Neuronal stem cell (in vitro differentiated cells): ENCODE results near the gene KPNA5.

Source experiments
- DNase-seq: peaks from one replicate; pipeline ENCODE4 v3.0.0-alpha.2; 2013; ENCODE audit warnings: low spot score
- H2AFZ ChIP-seq: one replicate; pipeline ENCODE4 v1.6.1; 2013; ENCODE audit warnings: mild to moderate bottlenecking, low read length, inconsistent platforms
- H2AK5ac ChIP-seq: 2 replicates; pipeline ENCODE4 v1.6.1; 2013; ENCODE audit warnings: low read depth, mild to moderate bottlenecking, inconsistent platforms, low read length, moderate library complexity, mixed read lengths
- H2BK120ac ChIP-seq: 2 replicates; pipeline ENCODE4 v1.6.1; 2013; ENCODE audit warnings: low read depth, mild to moderate bottlenecking, inconsistent platforms, low read length, moderate library complexity, mixed read lengths
- H2BK12ac ChIP-seq: one replicate; pipeline ENCODE4 v1.6.1; 2013; ENCODE audit warnings: low read length, inconsistent platforms
- H2BK15ac ChIP-seq: 2 replicates; pipeline ENCODE4 v1.6.1; 2013; ENCODE audit warnings: mild to moderate bottlenecking, low read length, inconsistent platforms, mixed read lengths
- H2BK5ac ChIP-seq: one replicate; pipeline ENCODE4 v1.6.1; 2013; ENCODE audit warnings: inconsistent platforms, mild to moderate bottlenecking, low read length, moderate library complexity
- H3K14ac ChIP-seq: one replicate; pipeline ENCODE4 v1.6.1; 2013; ENCODE audit warnings: low read length, inconsistent platforms
- H3K18ac ChIP-seq: 2 replicates; pipeline ENCODE4 v1.6.1; 2013; ENCODE audit warnings: low read length, inconsistent platforms
- H3K23ac ChIP-seq: 2 replicates; pipeline ENCODE4 v1.6.1; 2013; ENCODE audit warnings: low read depth, mild to moderate bottlenecking, mixed read lengths, low read length, inconsistent platforms; ENCODE audit not compliant: poor library complexity
- H3K27ac ChIP-seq: replicated peaks from 3 replicates; pipeline ENCODE4 v1.5.1; 2013; ENCODE audit warnings: low read length, inconsistent platforms
- H3K27me3 ChIP-seq, 3 experiments: 2 replicates each; pipeline ENCODE4 v1.6.1; 2013; ENCODE audit warnings: low read length in 3 of 3, mild to moderate bottlenecking in 2 of 3, inconsistent platforms in 1 of 3, low read depth in 1 of 3, mixed read lengths in 1 of 3, moderate library complexity in 1 of 3; ENCODE audit not compliant: control insufficient read depth in 3 of 3, insufficient read depth in 3 of 3
- H3K36me3 ChIP-seq, 2 donors: replicated peaks in 1 of 2; 2 replicates each; pipeline ENCODE4 v1.6.1; 2013; ENCODE audit warnings: low read length in 2 of 2; ENCODE audit not compliant: control insufficient read depth in 2 of 2, insufficient read depth in 2 of 2
- H3K4ac ChIP-seq: 2 replicates; pipeline ENCODE4 v1.6.1; 2013; ENCODE audit warnings: inconsistent platforms, mild to moderate bottlenecking, low read length, moderate library complexity
- H3K4me1 ChIP-seq, 2 donors: 1 replicate in 1 of 2; 2 replicates in 1 of 2; pipeline ENCODE4 v1.6.1; 2013; ENCODE audit warnings: low read length in 2 of 2, low read depth in 1 of 2; ENCODE audit not compliant: control insufficient read depth in 2 of 2, insufficient read depth in 1 of 2
- H3K4me2 ChIP-seq: one replicate; pipeline ENCODE4 v1.6.1; 2013; ENCODE audit warnings: mild to moderate bottlenecking, low read length, inconsistent platforms; ENCODE audit not compliant: insufficient read depth, poor library complexity, severe bottlenecking
- H3K4me3 ChIP-seq, 2 donors: 2 replicates each; pipeline ENCODE4 v1.5.1; 2013; ENCODE audit warnings: low read length in 2 of 2, mild to moderate bottlenecking in 2 of 2, inconsistent platforms in 1 of 2, moderate library complexity in 1 of 2
- H3K79me1 ChIP-seq: one replicate; pipeline ENCODE4 v1.6.1; 2013; ENCODE audit warnings: low read depth, mild to moderate bottlenecking, inconsistent platforms, low read length, moderate library complexity
- H3K9ac ChIP-seq: one replicate; pipeline ENCODE4 v1.6.1; 2013; ENCODE audit warnings: mild to moderate bottlenecking, low read depth, low read length, inconsistent platforms; ENCODE audit not compliant: poor library complexity
- H3K9me3 ChIP-seq, 2 donors: replicated peaks in 1 of 2; 2 replicates each; pipeline versions ENCODE3 to v1.6.1; 2013; ENCODE audit warnings: low read length in 2 of 2, mild to moderate bottlenecking in 2 of 2, inconsistent platforms in 1 of 2, low read depth in 1 of 2, mixed read lengths in 1 of 2, moderate library complexity in 1 of 2; ENCODE audit not compliant: control insufficient read depth in 2 of 2, insufficient read depth in 1 of 2
- H4K8ac ChIP-seq: one replicate; pipeline ENCODE4 v1.6.1; 2013; ENCODE audit warnings: low read depth, mild to moderate bottlenecking, inconsistent platforms, low read length, moderate library complexity
- H4K91ac ChIP-seq: one replicate; pipeline ENCODE4 v1.6.1; 2013; ENCODE audit warnings: low read length, low read depth, mild to moderate bottlenecking, inconsistent platforms; ENCODE audit not compliant: poor library complexity
- WGBS, 2 donors: extraction: QIAGEN DNeasy Blood & Tissue Kit; methylation state at CpG; one replicate each; pipeline ENCODE4 v1.1.7; 2013; ENCODE audit warnings: missing lambda C conversion rate in 2 of 2, mixed read lengths in 1 of 2; ENCODE audit not compliant: insufficient read length in 2 of 2, insufficient replicate concordance in 1 of 2; ENCODE audit errors: extremely low coverage in 2 of 2; 5-methylcytosine and 5-hydroxymethylcytosine counted together

The KPNA5 gene

DNA sequence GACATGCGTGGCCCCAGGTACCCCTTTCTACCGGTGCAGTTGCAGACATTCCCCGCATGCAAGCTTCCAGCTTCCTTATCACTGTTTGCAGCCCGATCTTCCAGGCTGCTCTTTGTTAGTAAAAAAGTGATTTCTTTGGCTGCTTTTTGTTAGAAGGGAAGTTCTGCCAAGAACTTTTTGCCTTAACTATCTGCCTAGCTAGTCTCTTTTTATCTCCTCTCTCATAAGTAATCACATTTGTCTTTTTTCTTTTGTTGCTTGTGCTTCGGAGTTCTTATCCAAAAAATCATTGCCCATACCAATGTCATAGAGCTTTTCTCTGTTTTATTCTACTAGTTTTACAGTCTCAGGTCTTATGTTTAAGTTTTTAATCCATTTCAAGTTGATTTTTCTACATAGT lies 64.2 kb downstream of the KPNA5 start:
- Histone ChIP-seq H3K14ac (no peak overlapping the region), H3K4ac (no peak overlapping the region), H2BK5ac (no peak overlapping the region), H3K27ac (no peak overlapping the region), H2BK15ac (no peak overlapping the region), H3K4me1 (no peaks in the 10 kb centered on the region), H3K9me3 (no peaks in the 10 kb centered on the region), H2AFZ (no peak overlapping the region), H3K27me3 (no peaks in the 10 kb centered on the region), H3K18ac (no peak overlapping the region), H4K91ac (no peak overlapping the region), H2BK120ac (no peak overlapping the region), H3K79me1 (no peaks in the 10 kb centered on the region), H2AK5ac (no peak overlapping the region), H3K36me3 (no peaks in the 10 kb centered on the region), H3K9ac (no peak overlapping the region), H3K4me2 (no peak overlapping the region), H3K4me3 (no peak overlapping the region), H2BK12ac (no peak overlapping the region), H3K23ac (no peak overlapping the region), H4K8ac (no peak overlapping the region)
- DNase-seq = no peak
- WGBS, 2 donors = no CpG with 5 or more reads among the region's 5 CpGs

- Histone ChIP-seq H2BK5ac (no peak overlapping the region), H3K23ac (no peak overlapping the region), H3K4me1 (peaks cover 0 to 1% of the 10 kb centered on the region in 2 donors), H3K79me1 (no peaks in the 10 kb centered on the region), H3K14ac (no peak overlapping the region), H2BK120ac (no peak overlapping the region), H3K4ac (no peak overlapping the region), H3K36me3 (no peaks in the 10 kb centered on the region), H2BK12ac (no peak overlapping the region), H3K27ac (no peak overlapping the region), H3K18ac (no peak overlapping the region), H2BK15ac (no peak overlapping the region), H2AFZ (no peak overlapping the region), H2AK5ac (no peak overlapping the region), H3K9me3 (no peaks in the 10 kb centered on the region), H3K9ac (no peak overlapping the region), H3K4me3 (no peak overlapping the region), H3K27me3 (peaks cover 7 to 59% (median 25%) of the 10 kb centered on the region in 3 experiments), H4K8ac (no peak overlapping the region), H3K4me2 (no peak overlapping the region), H4K91ac (no peak overlapping the region)
- WGBS, 2 donors = no CpG with 5 or more reads among the region's 4 CpGs
- no peak for DNase-seq
Measured at GRCh38 chr6:116761779-116762178, 80.8 kb downstream of the KPNA5 start.

GRCh38 chr6:116762235-116762634 lies 81.2 kb downstream of the KPNA5 start:
- H3K4ac ChIP-seq = no peak overlapping the region
- H2AK5ac ChIP-seq = no peak overlapping the region
- no peak overlapping the region for H2BK15ac ChIP-seq
- no peak overlapping the region for H3K27ac ChIP-seq
- H3K4me3 ChIP-seq = no peak overlapping the region
- H3K9ac ChIP-seq = no peak overlapping the region
- no peak overlapping the region for H2BK120ac ChIP-seq
- DNase-seq = no peak
- H3K36me3 ChIP-seq = no peaks in the 10 kb centered on the region
- H3K14ac ChIP-seq = no peak overlapping the region
- no peaks in the 10 kb centered on the region for H3K79me1 ChIP-seq
- WGBS, 2 donors = no CpG with 5 or more reads among the region's 1 CpG
- H2BK12ac ChIP-seq = no peak overlapping the region
- no peak overlapping the region for H4K8ac ChIP-seq
- H3K4me1 ChIP-seq = peaks cover 0 to 1% of the 10 kb centered on the region in 2 donors
- no peak overlapping the region for H3K4me2 ChIP-seq
- H3K9me3 ChIP-seq = no peaks in the 10 kb centered on the region
- H4K91ac ChIP-seq = no peak overlapping the region
- peaks cover 7 to 64% (median 25%) of the 10 kb centered on the region in 3 experiments for H3K27me3 ChIP-seq
- no peak overlapping the region for H2AFZ ChIP-seq
- H3K23ac ChIP-seq = no peak overlapping the region
- no peak overlapping the region for H2BK5ac ChIP-seq
- no peak overlapping the region for H3K18ac ChIP-seq

GRCh38 chr6:116763048-116763447 lies 82.0 kb downstream of the KPNA5 start:
- Histone ChIP-seq H2AFZ (no peak overlapping the region), H4K8ac (no peak overlapping the region), H3K4ac (no peak overlapping the region), H2BK120ac (no peak overlapping the region), H3K23ac (no peak overlapping the region), H3K14ac (no peak overlapping the region), H3K4me2 (no peak overlapping the region), H2BK12ac (no peak overlapping the region), H3K9ac (no peak overlapping the region), H2BK5ac (no peak overlapping the region), H4K91ac (no peak overlapping the region), H2BK15ac (no peak overlapping the region), H3K36me3 (no peaks in the 10 kb centered on the region), H3K18ac (no peak overlapping the region), H3K27me3 (peaks cover 7 to 69% (median 25%) of the 10 kb centered on the region in 3 experiments), H3K79me1 (no peaks in the 10 kb centered on the region), H3K4me3 (no peak overlapping the region), H3K4me1 (peaks cover 0 to 1% of the 10 kb centered on the region in 2 donors), H2AK5ac (no peak overlapping the region), H3K27ac (no peak overlapping the region), H3K9me3 (no peaks in the 10 kb centered on the region)
- DNase-seq = no peak
